Lung (tissue), 12 donors: ENCODE results near the gene POU3F2. TPM values are rescaled to one million over a fixed set of nuclear protein-coding genes. Genes with fewer than 3 reads are reported as not detected.

ENCODE experiments used
- ATAC-seq: fragments of 200-7000 bp; cut with Tn5 transposase; one replicate; pipeline ENCODE4 v1.9.1; 2020; ENCODE audit warnings: moderate number of reproducible peaks; ENCODE audit not compliant: insufficient read depth, low FRiP score
- DNase-seq, 3 donors: peaks; one replicate each; pipeline ENCODE4 v3.0.0-alpha.2; 2013 to 2017
- H3K27ac ChIP-seq, 2 donors: one replicate each; pipeline ENCODE4 v1.5.1; 2013; ENCODE audit warnings: mild to moderate bottlenecking in 2 of 2, moderate library complexity in 2 of 2, control low read depth in 1 of 2, inconsistent platforms in 1 of 2, low read depth in 1 of 2, low read length in 1 of 2
- H3K27me3 ChIP-seq, 3 donors: one replicate each; pipeline ENCODE4 v1.5.1; 2013; ENCODE audit warnings: low read length in 2 of 3; ENCODE audit not compliant: control insufficient read depth in 3 of 3, insufficient read depth in 3 of 3
- H3K36me3 ChIP-seq, 4 donors: one replicate each; pipeline ENCODE4 v1.5.1; 2013; ENCODE audit warnings: low read length in 4 of 4, mild to moderate bottlenecking in 1 of 4, moderate library complexity in 1 of 4; ENCODE audit not compliant: control insufficient read depth in 4 of 4, insufficient read depth in 4 of 4
- H3K4me1 ChIP-seq, 5 donors: one replicate each; pipeline ENCODE4 v1.5.1; 2013; ENCODE audit warnings: low read length in 5 of 5, mild to moderate bottlenecking in 2 of 5, moderate library complexity in 1 of 5; ENCODE audit not compliant: control insufficient read depth in 5 of 5, insufficient read depth in 5 of 5
- H3K4me3 ChIP-seq: one replicate; pipeline ENCODE4 v1.5.1; 2013; ENCODE audit warnings: mild to moderate bottlenecking, control low read depth, moderate library complexity
- H3K9ac ChIP-seq, 2 donors: one replicate each; pipeline ENCODE4 v1.5.1; 2013; ENCODE audit warnings: low read length in 2 of 2, control low read depth in 1 of 2; ENCODE audit not compliant: insufficient read depth in 1 of 2
- H3K9me3 ChIP-seq, 4 donors: one replicate each; pipeline ENCODE4 v1.5.1; 2013; ENCODE audit warnings: low read length in 3 of 4, mild to moderate bottlenecking in 1 of 4, moderate library complexity in 1 of 4; ENCODE audit not compliant: control insufficient read depth in 4 of 4, insufficient read depth in 3 of 4
- WGBS, 2 donors: extraction: QIAGEN DNeasy Blood & Tissue Kit; methylation state at CpG; one replicate each; pipeline ENCODE4 v1.1.7; 2013; 5-methylcytosine and 5-hydroxymethylcytosine counted together
- polyA plus RNA-seq, 2 donors: library from polyadenylated mRNA; stranded (reverse); fragments of 200-250 nt; gene quantifications; one replicate each; pipeline ENCODE4 v1.2.1, GENCODE V29; 2013
- total RNA-seq, 2 donors: library from RNA; depleted of rRNA in 1 of 2; stranded (reverse); fragments of >200 nt in 1 of 2; gene quantifications; one replicate each; pipeline ENCODE4 v1.2.1, GENCODE V29; 2014 to 2021
- TF ChIP-seq, protein P1 (sequence below): IDR thresholded peaks from 2 replicates; pipeline ENCODE4 v1.5.1; 2012; ENCODE audit warnings: mild to moderate bottlenecking; ENCODE audit errors: control extremely low read depth, extremely low read depth
- donor health status: control.
- donor health status: control.
- donor health status: Bipolar disorder and iron deficiency.
- donor health status: healthy.
- donor health status: DM: yes; HTN: yes; CAD: no.

Gene POU3F2
- total and polyA plus RNA-seq, 4 donors, result 0.11 TPM; not detected in 3

DNA sequence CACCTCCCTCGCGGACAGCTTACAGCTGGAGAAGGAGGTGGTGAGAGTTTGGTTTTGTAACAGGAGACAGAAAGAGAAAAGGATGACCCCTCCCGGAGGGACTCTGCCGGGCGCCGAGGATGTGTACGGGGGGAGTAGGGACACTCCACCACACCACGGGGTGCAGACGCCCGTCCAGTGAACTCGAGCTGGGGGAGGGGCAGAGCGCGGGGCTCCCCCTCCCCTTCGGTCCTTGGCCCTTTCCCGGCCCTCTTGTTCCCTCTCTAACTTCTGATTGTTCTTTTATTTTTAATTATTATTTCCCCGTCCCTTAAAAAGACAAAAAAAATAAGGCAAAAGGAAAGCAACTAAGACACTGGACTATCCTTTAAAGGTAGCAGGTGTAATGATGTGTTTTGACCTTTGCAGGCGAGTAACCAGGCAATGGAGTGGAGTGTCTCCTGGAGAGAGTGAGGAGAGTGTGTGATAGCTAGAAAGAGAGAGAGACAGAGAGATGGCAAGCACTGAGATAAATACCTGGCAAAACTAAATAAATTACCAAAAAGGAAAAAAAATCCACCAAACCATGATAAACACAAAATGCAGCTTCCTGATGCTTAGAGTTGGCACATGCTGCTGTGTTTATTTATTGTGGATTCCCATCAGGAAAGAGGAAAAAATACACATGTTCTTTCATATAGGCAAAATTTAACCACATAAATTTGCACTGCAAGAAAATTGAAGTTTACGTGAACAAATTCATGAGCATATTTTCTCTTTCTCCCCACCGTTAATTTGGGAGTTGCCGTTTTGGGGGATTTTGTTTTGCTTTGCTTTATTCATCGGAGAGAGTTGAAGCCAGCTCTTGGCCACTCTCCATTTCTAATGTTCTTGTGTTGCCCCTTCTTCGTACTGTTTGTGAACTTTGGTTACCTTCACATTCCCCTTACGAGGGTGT is 1.9 kb downstream of the POU3F2 start:
- DNase-seq, result no peak
- ATAC-seq, result no peak
- Histone ChIP-seq H3K4me1 (peaks cover 0 to 34% (median 15%) of the 10 kb centered on the region in 5 donors), H3K9ac (no peak overlapping the region), H3K27ac (no peak overlapping the region), H3K36me3 (no peaks in the 10 kb centered on the region), H3K27me3 (peaks cover 10 to 85% (median 80%) of the 10 kb centered on the region in 3 donors), H3K4me3 (no peak overlapping the region), H3K9me3 (peaks cover 0 to 7% (median 0%) of the 10 kb centered on the region in 4 donors)
- TF ChIP-seq, protein P1, sequence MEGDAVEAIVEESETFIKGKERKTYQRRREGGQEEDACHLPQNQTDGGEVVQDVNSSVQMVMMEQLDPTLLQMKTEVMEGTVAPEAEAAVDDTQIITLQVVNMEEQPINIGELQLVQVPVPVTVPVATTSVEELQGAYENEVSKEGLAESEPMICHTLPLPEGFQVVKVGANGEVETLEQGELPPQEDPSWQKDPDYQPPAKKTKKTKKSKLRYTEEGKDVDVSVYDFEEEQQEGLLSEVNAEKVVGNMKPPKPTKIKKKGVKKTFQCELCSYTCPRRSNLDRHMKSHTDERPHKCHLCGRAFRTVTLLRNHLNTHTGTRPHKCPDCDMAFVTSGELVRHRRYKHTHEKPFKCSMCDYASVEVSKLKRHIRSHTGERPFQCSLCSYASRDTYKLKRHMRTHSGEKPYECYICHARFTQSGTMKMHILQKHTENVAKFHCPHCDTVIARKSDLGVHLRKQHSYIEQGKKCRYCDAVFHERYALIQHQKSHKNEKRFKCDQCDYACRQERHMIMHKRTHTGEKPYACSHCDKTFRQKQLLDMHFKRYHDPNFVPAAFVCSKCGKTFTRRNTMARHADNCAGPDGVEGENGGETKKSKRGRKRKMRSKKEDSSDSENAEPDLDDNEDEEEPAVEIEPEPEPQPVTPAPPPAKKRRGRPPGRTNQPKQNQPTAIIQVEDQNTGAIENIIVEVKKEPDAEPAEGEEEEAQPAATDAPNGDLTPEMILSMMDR, result no peak
- WGBS, 2 donors, result 6 to 9% methylated on average over 19 to 23 of the region's 23 CpGs

DNA sequence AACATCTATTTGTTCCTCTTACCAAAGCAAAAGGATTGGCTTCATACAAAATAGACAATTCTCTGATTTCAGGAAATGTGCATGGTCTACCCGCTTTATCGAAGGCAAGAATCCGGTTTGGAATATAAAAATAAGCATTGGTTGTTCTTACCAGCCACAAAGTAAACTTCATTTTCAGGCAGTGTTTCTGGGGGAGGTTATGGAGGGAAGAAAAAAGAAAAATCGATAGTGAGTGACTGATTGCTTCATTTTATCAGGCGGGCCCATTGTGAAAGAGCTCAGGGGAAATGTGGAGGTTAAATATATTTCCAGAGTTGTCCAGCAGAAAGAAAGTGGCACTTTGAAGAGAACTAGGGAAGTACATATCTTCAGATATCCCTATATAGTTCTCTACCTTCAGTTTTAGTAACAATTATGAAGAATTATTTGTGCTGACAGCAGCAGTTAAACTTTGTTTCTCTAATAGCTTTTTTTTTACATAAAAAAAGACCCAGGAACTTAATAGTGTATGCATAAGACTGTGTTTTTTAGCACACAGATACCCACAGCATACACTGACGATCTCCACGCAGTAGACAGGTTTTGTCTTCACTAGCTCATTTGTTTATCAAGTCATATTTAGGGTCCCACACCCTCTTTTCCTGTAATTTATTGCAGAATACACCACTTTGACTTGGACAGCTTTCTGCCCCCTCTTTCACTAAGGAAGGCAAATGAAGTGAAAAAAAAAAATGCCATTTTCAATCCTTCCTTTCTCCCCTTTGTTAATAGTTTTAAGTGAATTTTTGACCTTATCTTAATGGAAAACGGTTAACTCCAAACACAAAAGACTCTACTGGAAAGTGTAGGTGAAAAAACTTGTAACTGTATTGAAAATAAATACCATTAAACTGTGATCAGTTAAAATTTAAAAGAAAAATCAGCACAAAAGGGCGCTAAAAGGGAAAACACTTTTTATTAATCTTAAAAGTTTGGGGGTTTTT is 2.9 kb downstream of the POU3F2 start:
- WGBS, 2 donors, result 10 to 14% methylated on average over 9 of the region's 9 CpGs

DNA sequence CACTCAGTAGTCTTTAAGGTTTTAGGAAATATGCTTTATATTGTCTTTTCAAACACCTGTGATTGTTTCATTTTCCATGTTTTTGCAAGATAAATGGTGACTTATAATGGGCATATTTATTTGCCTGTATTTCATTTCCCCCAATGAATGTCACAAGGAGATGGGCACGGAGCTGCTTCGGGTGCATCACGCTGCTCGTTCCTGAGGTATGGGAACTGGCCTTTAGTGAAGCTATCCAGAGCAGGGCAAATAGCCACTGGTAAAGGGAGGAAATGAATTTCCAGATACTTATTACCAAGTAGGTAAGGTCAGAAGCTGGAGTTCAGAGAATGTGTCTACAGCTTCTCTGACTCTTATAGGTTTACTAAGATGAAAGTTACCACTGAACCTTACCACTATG is 3.7 kb downstream of the POU3F2 start:
- TF ChIP-seq, protein P1, result no peak
- WGBS, 2 donors, result 13 to 20% methylated on average over 4 of the region's 4 CpGs
- ATAC-seq, result no peak

More for the DNA sequence above, 2.9 kb downstream of the POU3F2 start:
- Histone ChIP-seq H3K36me3 (no peaks in the 10 kb centered on the region), H3K4me3 (no peak overlapping the region), H3K9ac (no peak overlapping the region), H3K4me1 (peaks cover 0 to 27% (median 15%) of the 10 kb centered on the region in 5 donors), H3K27me3 (peaks cover 10 to 85% (median 81%) of the 10 kb centered on the region in 3 donors), H3K27ac (no peak overlapping the region), H3K9me3 (peaks cover 0 to 7% (median 0%) of the 10 kb centered on the region in 4 donors)
- DNase-seq (no peak), ATAC-seq (no peak)
- TF ChIP-seq, protein P1, result no peak

More for the DNA sequence above, 3.7 kb downstream of the POU3F2 start:
- H3K27me3 ChIP-seq, result peaks cover 10 to 85% (median 81%) of the 10 kb centered on the region in 3 donors
- peaks cover 0 to 6% (median 0%) of the 10 kb centered on the region in 4 donors for H3K9me3 ChIP-seq
- H3K27ac ChIP-seq, result no peak overlapping the region
- no peak overlapping the region for H3K4me3 ChIP-seq
- no peak overlapping the region for H3K9ac ChIP-seq
- H3K4me1 ChIP-seq, result peaks cover 0 to 20% (median 7%) of the 10 kb centered on the region in 5 donors
- no peak for DNase-seq
- no peaks in the 10 kb centered on the region for H3K36me3 ChIP-seq
